DLD1 (cell line): Measurements from ENCODE around the gene YJEFN3.

ENCODE experiments used
- in situ Hi-C: cut with HindIII; loops from 2 replicates; pipeline ENCODE4 v1.10.0; 2017; ENCODE audit warnings: low sequenced_read_pairs

The YJEFN3 gene

GRCh38 chr19:19495614-19496603 is 32.8 kb upstream of the YJEFN3 start:
- in situ Hi-C loops = no loop called here

- in situ Hi-C loops = no loop called here
These were observed 30.3 kb upstream of the YJEFN3 start for GRCh38 chr19:19498255-19498991.

- in situ Hi-C loops = no loop called here
These were observed 29.3 kb upstream of the YJEFN3 start for GRCh38 chr19:19499272-19499995.

GRCh38 chr19:19500975-19501644 is 27.6 kb upstream of the YJEFN3 start:
- in situ Hi-C loops = no loop called here

GRCh38 chr19:19501798-19502197 is 26.9 kb upstream of the YJEFN3 start:
- in situ Hi-C loops = no loop called here

GRCh38 chr19:19502281-19502680 is 26.4 kb upstream of the YJEFN3 start:
- in situ Hi-C loops = no loop called here

- in situ Hi-C loops = no loop called here
These were observed 25.7 kb upstream of the YJEFN3 start for GRCh38 chr19:19502808-19503602.

- in situ Hi-C loops = no loop called here
These were observed 23.7 kb upstream of the YJEFN3 start for GRCh38 chr19:19504754-19505668.

GRCh38 chr19:19505669-19506326 is 22.9 kb upstream of the YJEFN3 start:
- in situ Hi-C loops = no loop called here

- in situ Hi-C loops = no loop called here
These were observed 22.1 kb upstream of the YJEFN3 start for GRCh38 chr19:19506592-19506991.

- in situ Hi-C loops = no loop called here
These were observed 21.4 kb upstream of the YJEFN3 start for GRCh38 chr19:19507354-19507753.

GRCh38 chr19:19508217-19508616 is 20.5 kb upstream of the YJEFN3 start:
- in situ Hi-C loops = no loop called here

- in situ Hi-C loops = no loop called here
These were observed 18.3 kb upstream of the YJEFN3 start for GRCh38 chr19:19510432-19510831.

GRCh38 chr19:19513682-19514081 is 15.0 kb upstream of the YJEFN3 start:
- in situ Hi-C loops = no loop called here

- in situ Hi-C loops = no loop called here
These were observed 14.5 kb upstream of the YJEFN3 start for GRCh38 chr19:19514215-19514657.

GRCh38 chr19:19514881-19515641 is 13.7 kb upstream of the YJEFN3 start, which contains the start of gene TSSK6:
Gene TSSK6, minus strand, starts transcription at chr19:19515548. Its CDS starts 121 bp downstream, at chr19:19515427.
- in situ Hi-C loops = no loop called here
